Stimulated activated memory B cell treated with anti-CD40 and anti-IgM and Interleukin-4, amounts not matched to agents 10 μg/mL and 1 μg/mL and 100 μg/mL, for 72 hours (primary cell): ENCODE measurements around the gene SMG6.
"Not testable (repeated sequence)": the region's sequence is repeated elsewhere in the genome, so short reads cannot be mapped to it uniquely, and the experiment has no call there.

Source experiments
- ATAC-seq: fragments of 150-1000 bp; cut with Tn5 transposase; 2 replicates; pipeline ENCODE4 v1.10.0; 2021
- H3K27ac Mint-ChIP-seq: one replicate; pipeline ENCODE4 v1.8.0; 2022; ENCODE audit warnings: mild to moderate bottlenecking, mixed read lengths
- H3K27me3 Mint-ChIP-seq: one replicate; pipeline ENCODE4 v1.8.0; 2022; ENCODE audit warnings: mixed read lengths
- H3K36me3 Mint-ChIP-seq: one replicate; pipeline ENCODE4 v1.8.0; 2022; ENCODE audit warnings: mixed read lengths
- H3K4me1 Mint-ChIP-seq: one replicate; pipeline ENCODE4 v1.8.0; 2022; ENCODE audit warnings: mixed read lengths
- H3K4me3 Mint-ChIP-seq: one replicate; pipeline ENCODE4 v1.8.0; 2022; ENCODE audit warnings: mild to moderate bottlenecking, moderate library complexity, mixed read lengths
- H3K9me3 Mint-ChIP-seq: one replicate; pipeline ENCODE4 v1.8.0; 2022; ENCODE audit warnings: mixed read lengths

The SMG6 gene

DNA sequence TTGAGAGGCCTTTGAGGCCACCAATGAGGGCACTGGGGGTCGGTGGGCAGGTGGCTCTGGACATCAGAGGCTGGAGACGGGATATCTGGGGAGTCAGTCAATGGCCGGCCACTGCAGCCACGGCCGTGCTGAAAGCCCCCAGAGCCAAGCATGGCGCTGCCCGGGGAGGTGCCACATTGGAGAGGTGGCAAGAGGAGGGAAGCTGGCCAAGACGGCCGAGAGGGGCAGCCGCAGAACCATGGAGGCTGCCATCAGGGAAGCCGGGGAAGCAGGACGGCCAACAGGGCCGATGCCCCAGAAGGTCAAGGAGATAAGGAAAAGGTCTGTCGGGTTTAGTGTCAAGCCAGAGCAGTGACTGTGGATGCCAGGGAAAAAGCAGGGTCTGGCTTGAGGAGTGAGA lies 288.3 kb downstream of the SMG6 start:
- H3K4me3 Mint-ChIP-seq = no peak overlapping the region
- peaks cover 6% of the 10 kb centered on the region for H3K36me3 Mint-ChIP-seq
- no peak overlapping the region for H3K27ac Mint-ChIP-seq
- peaks cover 11% of the 10 kb centered on the region for H3K4me1 Mint-ChIP-seq
- peaks cover 72% of the 10 kb centered on the region for H3K27me3 Mint-ChIP-seq
- peaks cover 3% of the 10 kb centered on the region for H3K9me3 Mint-ChIP-seq
- no peak for ATAC-seq

GRCh38 chr17:2013994-2014317 lies 289.6 kb downstream of the SMG6 start:
- peaks cover 3% of the 10 kb centered on the region for H3K9me3 Mint-ChIP-seq
- no peak overlapping the region for H3K27ac Mint-ChIP-seq
- H3K27me3 Mint-ChIP-seq = peaks cover 64% of the 10 kb centered on the region
- peaks cover 11% of the 10 kb centered on the region for H3K4me1 Mint-ChIP-seq
- peaks cover 6% of the 10 kb centered on the region for H3K36me3 Mint-ChIP-seq
- no peak for ATAC-seq
- H3K4me3 Mint-ChIP-seq = no peak overlapping the region

DNA sequence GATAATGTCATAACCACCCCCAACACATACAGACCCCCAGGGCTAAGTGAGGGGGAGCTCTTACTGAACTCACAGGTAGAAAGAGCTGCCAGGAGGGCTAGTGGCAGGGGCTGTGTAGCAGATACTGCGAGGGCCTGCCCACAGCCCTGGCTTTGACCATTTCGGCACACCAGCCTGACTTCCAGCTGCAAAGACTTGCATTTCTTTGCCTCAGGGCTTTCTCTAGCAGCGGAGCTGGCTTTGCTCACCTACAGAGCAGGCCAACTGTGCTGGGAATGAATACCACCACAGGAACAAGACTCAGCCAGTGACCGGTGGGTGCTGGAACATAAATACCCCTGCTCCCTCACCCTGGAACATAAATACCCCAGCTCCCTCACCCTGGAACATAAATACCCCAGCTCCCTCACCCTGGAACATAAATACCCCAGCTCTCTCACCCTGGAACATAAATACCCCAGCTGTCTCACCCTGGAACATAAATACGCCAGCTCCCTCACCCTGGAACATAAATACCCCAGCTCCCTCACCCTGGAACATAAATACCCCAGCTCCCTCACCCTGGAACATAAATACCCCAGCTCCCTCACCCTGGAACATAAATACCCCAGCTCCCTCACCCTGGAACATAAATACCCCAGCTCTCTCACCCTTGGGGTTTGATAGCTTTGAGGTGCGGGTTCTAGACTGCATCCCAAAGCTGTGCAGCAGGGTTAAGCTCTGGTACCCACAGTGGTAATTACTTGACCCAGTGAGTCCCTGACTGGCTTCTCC lies 290.2 kb downstream of the SMG6 start:
- H3K27me3 Mint-ChIP-seq = peaks cover 58% of the 10 kb centered on the region
- H3K36me3 Mint-ChIP-seq, H3K4me3 Mint-ChIP-seq, ATAC-seq, H3K4me1 Mint-ChIP-seq, H3K9me3 Mint-ChIP-seq, H3K27ac Mint-ChIP-seq: not testable (repeated sequence)

GRCh38 chr17:2012499-2012898 lies 291.1 kb downstream of the SMG6 start:
- Mint-ChIP-seq H3K27ac (no peak overlapping the region), H3K27me3 (peaks cover 51% of the 10 kb centered on the region), H3K36me3 (peaks cover 6% of the 10 kb centered on the region), H3K4me3 (no peak overlapping the region), H3K4me1 (no peaks in the 10 kb centered on the region), H3K9me3 (peaks cover 3% of the 10 kb centered on the region)
- no peak for ATAC-seq

- Mint-ChIP-seq H3K36me3 (peaks cover 6% of the 10 kb centered on the region), H3K4me3 (no peak overlapping the region), H3K27me3 (peaks cover 57% of the 10 kb centered on the region), H3K4me1 (no peaks in the 10 kb centered on the region), H3K27ac (no peak overlapping the region), H3K9me3 (peaks cover 3% of the 10 kb centered on the region)
- ATAC-seq = no peak
These were observed 291.9 kb downstream of the SMG6 start for GRCh38 chr17:2011411-2012371.
